ENCODE measurements around the gene TGIF2.
"Not testable (repeated sequence)": the region's sequence is repeated elsewhere in the genome, so short reads cannot be mapped to it uniquely, and the experiment has no call there.

Gene TGIF2

GRCh38 chr20:36620917-36621316 is 47.5 kb downstream of the TGIF2 start:
- DNase-seq: no peak

GRCh38 chr20:36623444-36623843 is 50.0 kb downstream of the TGIF2 start:
- DNase-seq: no peak

DNA sequence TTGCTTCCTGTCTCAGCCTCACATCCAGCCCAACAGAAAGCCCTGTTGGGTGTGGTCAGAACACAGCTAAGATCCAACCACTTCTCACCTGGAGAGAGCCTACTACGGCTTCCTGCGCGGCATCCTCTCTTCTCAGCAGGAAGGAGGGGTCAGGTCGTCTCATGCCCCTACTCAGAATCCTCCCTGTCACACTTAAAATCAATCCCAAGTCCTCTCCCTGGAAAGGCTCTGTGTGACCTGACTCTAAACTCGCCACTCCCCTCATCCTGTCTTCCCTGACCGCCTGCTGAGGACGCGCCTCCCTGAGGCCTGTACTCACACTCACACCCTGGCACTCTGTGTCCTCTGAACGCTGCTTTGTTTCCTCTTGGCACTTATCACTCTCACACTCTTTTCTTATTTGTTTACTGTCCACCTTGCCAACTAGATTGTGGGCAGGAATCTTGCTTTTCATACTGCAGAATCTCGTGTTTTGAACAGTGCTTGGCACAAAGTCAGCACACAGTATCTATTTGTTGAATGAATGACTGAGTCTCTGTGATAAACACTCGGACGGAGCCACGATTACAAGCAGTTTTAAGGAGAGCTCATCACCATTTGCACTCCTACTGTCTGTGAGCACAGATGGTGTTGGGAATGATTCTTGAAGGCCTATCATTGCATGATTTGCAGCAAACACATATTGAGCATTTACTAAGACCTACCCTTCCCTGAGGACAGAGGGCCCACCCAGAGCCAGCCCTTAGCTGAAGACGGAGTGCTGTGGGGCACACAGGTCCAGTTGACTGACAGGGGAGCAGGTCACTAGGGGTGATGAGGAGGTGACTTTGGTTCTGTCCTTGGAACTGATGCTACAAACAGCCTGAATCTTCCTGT is 50.9 kb downstream of the TGIF2 start:
- DNase-seq: no peak

GRCh38 chr20:36624944-36625324 is 51.5 kb downstream of the TGIF2 start:
- DNase-seq: no peak

- DNase-seq: no peak
These were observed 54.7 kb downstream of the TGIF2 start for GRCh38 chr20:36628076-36628475.

- peak; percentile 22 for DNase-seq
These were observed 56.6 kb downstream of the TGIF2 start for GRCh38 chr20:36629719-36630681.

DNA sequence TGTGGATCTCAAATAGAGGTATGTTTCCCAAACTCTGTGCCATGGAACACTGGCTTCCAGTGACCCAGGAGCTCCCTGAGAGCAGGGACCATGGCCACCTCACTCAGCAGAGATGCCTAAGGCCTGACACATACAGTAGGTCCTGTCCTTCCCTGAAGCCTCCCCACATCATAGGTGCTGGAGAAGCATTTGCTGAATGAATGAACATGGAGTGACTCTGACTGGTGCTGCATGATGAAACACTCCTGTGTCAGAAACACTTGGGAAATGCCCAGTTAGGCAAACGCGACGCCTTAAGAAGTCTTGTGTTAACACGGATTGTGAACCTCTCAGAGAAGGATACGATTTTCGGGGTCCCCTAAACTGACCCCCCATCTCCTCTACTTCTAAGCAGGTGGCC is 58.2 kb downstream of the TGIF2 start:
- no peak for DNase-seq

GRCh38 chr20:36632147-36632486 is 58.7 kb downstream of the TGIF2 start:
- DNase-seq: no peak

DNA sequence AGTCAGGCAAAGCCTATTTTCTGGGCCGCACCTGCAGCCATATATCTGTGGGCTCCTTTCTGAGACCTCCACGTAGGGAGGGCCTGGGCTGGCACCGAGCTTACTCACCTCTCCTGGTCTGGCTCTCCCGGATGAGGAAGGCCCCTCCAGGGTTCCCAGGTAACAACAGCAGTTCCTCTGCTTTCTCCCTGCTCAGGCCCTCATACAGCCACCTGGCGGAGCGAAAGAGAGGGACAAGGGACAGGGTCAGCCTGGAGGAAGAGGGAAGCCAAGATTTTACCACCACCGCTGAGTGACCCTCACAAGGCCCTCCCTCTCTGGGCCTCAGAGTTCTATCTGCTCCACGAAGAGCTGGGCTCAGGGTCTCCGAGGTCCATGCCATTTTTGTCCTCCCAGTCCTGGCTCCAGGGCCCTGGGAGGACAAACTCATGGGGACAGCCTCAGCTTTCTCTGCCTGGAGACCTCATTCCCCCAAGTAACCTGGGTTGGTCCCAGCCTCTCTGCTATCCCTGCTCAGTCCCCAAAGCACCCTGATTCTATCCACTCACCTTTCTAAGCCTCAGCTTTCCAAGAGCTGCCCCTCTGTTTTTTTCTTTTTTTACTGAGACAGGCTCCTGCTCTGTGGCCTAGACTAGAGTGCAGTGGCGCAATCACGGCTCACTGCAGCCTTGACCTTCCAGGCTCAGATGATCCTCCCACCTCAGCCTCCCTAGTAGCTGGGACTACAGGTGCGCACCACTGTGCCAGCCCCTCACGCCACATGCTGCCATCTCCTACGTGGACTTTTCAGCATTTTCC is 59.3 kb downstream of the TGIF2 start:
- DNase-seq: no peak

GRCh38 chr20:36633285-36633772 is 59.9 kb downstream of the TGIF2 start:
- DNase-seq: no peak

- DNase-seq: no peak
These were observed 60.9 kb downstream of the TGIF2 start for GRCh38 chr20:36634342-36634741.

DNA sequence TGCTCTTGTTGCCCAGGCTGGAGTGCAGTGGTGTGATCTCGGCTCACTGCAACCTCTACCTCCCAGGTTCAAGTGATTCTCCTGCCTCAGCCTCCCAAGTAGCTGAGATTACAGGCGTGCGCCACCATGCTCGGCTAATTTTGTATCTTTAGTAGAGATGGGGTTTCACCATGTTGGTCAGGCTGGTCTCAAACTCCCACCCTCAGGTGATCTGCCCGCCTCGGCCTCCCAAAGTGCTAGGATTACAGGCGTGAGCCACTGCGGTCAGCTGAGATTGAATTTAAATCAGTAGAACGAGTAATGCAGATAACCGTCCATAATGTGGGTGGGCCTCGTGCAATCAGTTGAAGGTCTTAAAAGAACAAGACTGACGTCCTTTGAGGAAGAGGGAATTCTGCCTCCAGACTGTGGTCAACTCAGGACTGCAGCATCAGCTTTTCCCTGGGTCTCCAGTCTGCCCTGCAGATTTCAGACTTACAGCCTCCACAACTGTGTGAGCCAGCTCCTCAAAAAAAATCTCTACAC is 65.5 kb downstream of the TGIF2 start:
- DNase-seq: not testable (repeated sequence)

- DNase-seq: no peak
These were observed 68.1 kb downstream of the TGIF2 start for GRCh38 chr20:36641506-36641843.

DNA sequence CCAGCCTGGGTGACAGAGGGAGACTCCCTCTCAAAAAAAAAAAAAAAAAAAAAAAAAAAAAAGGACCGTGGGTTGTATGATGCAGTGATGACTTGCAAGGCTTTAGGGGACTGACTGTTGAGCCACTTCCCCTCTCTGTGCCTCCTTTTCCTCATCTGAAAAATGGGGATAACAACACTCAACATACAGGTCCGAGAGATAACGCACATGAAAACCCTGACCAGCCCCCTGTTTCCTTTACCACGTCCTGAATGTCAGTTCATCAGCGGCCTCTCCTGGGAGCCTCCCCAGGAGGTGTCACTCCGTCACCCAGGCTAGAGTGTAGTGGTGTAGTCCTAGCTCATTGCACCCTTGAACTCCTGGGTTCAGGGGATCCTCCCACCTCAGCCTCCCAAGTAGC is 68.7 kb downstream of the TGIF2 start:
- no peak for DNase-seq
